Hematopoietic multipotent progenitor cell treated with erythropoietin and hydrocortisone succinate and interleukin-3 and kit ligand, for 17 days (in vitro differentiated cells): Measurements from ENCODE around the gene BPHL.
A peak's percentile ranks its signal among the peaks of the same experiment; 100 is the strongest.
"Not testable (repeated sequence)": the region's sequence is repeated elsewhere in the genome, so short reads cannot be mapped to it uniquely, and the experiment has no call there.

Experiments
- DNase-seq: peaks from one replicate; pipeline ENCODE4 v3.0.0-alpha.2; 2015; ENCODE audit warnings: low spot score

The BPHL gene

GRCh38 chr6:3118353-3119039 lies at the start of gene BPHL:
TSS of gene BPHL (plus strand) at chr6:3118711. CDS start at chr6:3118741, 30 bp downstream.
- DNase-seq, result peak; percentile 98

DNA sequence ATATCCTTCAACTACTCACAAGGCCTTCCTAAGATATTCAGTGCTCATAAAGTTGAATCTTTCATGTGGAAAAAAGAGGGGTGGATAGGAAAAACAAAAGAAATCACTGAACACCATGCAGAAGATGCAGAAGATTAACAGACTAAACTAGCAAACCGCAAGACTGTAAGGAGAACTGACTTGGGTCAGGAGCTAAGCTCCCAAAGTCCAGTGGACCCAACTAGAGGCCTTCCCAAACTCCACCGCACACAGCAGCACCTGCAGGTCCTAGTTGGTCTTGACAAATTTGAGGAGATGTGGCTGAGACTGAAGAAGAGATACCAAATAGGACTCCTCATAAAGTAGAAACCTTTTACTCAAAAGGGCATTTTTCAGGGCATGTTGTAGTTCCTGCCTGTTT lies 46.9 kb upstream of the BPHL start:
- DNase-seq, result no peak

GRCh38 chr6:3072798-3073197 lies 45.7 kb upstream of the BPHL start:
- no peak for DNase-seq

GRCh38 chr6:3073382-3073781 lies 45.1 kb upstream of the BPHL start:
- no peak for DNase-seq

DNA sequence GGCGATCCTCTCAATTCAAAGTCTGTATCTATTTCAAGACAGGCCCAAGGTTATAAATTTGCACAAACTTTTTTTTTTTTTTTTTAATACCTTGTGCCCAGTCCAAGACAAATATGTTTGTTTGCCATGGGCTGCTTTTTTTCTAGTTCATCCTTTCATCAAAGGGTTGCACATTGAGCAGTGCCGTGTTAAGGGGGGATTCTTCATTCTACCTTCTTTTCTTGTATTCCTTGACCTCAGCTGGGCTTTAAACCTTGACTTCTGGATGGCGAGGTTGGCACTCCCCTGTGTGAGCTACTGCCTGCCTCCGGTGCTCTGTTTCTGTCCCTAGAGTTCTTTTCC lies 42.8 kb upstream of the BPHL start:
- DNase-seq, result no peak

GRCh38 chr6:3076320-3076719 lies 42.2 kb upstream of the BPHL start:
- DNase-seq, result no peak

GRCh38 chr6:3077430-3077829 lies 41.1 kb upstream of the BPHL start:
- no peak for DNase-seq

- not testable (repeated sequence) for DNase-seq
These were observed 39.6 kb upstream of the BPHL start for GRCh38 chr6:3078952-3079351.

DNA sequence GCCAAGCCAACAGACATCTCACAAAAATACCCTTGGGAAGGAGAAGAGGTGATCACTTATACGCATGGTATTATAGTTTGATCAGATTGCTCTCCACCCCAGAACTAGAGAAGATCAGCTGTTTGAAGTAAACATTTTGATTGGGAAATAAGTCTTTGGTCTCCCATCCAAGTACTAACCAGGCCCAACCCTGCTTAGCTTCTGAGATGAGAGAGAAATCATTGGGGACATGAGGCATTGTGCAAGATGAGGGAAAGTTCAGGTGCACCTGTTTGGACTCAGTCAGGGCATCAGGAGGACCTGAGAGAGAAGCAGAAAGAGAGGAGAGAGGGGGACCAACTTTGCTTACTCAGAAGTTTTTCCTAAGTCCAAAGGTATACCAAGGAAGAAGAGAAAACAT lies 38.8 kb upstream of the BPHL start:
- no peak for DNase-seq

DNA sequence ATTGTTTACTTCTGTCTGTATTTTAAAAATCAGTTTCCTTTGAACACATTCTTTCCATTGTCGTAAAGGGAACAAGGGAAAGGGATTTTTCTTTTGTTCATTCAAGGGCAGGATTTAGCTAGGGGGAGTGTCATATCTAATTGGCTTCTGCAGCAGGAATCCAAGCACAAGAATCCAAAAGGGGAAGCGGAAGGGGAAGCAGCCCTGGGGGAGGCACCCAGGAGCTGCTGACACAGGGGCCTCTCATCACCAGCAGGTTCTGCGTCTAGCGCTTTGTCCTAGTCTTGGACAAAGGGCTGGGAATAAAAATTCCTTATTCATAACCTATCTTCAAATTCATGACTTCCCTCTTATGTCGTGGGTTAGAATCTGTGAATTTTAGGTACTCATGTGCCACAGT lies 36.6 kb upstream of the BPHL start:
- no peak for DNase-seq

DNA sequence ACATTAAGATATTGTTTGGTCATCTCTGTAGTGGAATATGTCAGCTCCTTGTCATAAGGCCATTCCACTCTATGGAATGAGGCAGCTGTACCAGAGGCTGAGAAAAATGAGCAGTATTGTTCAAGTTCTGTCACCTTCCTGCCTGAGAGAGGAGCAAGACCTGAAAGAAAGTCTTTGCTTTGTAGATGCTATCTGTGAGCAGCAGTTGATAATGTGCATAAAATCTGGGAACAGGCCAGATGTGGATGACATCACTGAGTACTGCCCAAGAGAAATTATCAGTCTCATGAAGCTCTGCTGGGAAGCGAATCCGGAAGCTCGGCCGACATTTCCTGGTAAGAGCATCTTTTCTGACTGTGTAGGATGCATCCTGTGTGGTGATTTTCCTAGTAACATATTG lies 33.4 kb upstream of the BPHL start:
- DNase-seq, result no peak

GRCh38 chr6:3086282-3086946 lies 32.1 kb upstream of the BPHL start:
- DNase-seq, result no peak

GRCh38 chr6:3088446-3088845 lies 30.1 kb upstream of the BPHL start:
- no peak for DNase-seq

DNA sequence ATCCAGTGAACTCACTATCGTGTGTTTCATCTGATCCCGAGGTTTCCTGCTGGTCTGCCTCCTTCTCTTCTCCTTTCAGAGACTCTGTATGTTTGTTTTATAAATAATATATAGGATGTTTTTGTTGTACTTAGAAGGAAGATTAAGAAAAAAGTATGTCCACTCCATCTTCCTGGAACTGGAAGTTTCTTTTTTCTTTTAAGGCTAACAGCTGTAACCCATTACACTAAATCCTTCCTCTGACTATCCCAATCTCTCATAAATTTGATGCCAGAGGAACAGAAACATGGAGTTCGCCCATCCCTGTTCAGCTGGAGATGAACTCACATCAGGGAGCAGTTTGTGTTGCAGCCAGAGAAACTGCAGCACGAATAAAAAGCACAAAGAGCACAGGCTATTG lies 29.5 kb upstream of the BPHL start:
- DNase-seq, result no peak

- DNase-seq, result no peak
These were observed 28.5 kb upstream of the BPHL start for GRCh38 chr6:3090013-3090412.

DNA sequence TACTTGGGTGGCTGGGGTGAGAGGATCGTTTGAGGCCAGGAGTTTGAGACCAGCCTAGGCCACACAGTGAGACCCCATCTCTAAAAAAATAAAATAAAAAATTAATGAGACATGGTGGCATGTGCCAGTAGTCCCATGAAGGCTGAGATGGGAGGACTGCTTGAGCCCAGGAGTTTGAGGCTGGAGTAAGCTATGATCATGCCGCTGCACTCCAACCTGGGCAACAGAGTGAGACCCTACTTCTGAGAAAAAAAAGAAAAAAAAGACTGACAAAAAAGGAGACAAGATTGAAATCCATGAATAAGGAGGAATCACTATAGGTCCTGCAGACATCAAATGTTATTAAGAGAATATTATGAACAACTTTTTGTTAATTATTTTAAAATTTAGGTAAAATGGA lies 23.7 kb upstream of the BPHL start:
- DNase-seq, result no peak

DNA sequence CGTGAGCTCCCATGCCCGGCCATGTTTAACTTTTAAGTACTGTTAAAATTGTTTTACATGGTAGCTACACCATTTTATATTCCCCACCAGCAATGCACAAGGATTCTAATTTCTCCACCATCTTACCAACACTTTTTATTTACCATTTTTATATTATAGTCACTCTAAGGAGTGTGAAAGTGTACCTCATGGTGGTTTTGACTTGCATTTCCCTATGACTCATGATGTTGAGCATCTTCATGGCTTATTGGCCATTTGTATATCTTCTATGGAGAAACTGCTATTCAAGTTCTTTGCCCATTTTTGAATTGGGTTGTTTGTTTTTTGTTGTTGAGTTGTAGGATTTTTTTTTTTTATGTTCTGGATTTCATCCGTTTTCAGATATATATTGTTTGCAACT lies 15.6 kb upstream of the BPHL start:
- DNase-seq, result no peak

DNA sequence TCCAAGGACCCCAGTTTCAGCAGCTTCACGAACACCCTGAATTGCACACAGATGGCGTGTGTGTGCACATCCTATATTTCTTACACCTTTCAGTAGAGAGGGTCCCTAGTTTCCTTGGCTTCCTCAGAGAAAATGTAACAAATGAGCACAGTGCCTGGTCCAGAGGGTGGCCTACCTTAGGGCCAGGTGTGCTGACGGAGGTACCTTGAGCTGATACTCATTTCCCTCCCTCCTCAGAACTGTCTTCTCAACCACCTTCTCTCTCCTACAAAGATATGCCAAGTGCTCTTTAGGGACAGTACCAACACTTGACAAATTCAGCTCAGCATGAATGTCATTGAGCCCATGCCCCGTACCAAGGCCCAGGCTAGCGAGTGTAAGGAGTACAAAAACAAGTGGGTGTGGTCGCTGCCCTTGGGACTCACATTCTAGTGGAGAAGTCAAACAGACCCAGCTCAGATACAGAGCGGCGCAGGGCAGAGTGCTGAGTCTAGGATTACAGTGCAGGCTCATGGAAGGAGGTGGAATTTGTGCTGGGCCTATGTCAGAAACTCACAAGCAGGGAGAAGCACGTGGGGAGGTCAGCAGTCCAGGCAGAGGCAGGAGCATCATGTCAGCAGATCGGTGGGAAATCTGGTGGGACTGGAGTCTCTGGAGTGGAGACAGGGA lies 9.6 kb upstream of the BPHL start:
- no peak for DNase-seq

DNA sequence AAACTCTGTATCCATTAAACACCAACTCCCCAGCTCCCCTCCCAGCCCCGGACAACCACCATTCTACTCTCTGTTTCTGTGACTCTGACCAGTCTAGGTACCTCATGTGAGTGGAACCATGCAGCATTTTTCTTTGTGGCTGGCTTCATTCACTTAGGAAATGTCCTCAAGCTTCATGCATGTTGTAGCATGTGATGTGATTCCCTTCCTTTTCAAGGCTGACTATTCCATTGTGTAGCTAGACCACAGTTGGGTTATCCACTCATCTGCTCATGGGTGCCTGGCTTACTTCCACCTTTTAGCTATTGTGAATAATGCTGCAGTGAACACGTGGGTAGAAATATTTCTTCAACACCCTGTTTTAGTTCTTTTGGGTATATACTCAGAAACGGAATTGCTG lies 8.8 kb upstream of the BPHL start:
- DNase-seq, result no peak

GRCh38 chr6:3114377-3114776 lies 4.1 kb upstream of the BPHL start:
- DNase-seq, result no peak

GRCh38 chr6:3117912-3118352 lies 579 bp upstream of the BPHL start:
- DNase-seq, result no peak

- DNase-seq, result no peak
These were observed 671 bp downstream of the BPHL start for GRCh38 chr6:3119040-3119723.

GRCh38 chr6:3120765-3121089 lies 2.2 kb downstream of the BPHL start:
- DNase-seq, result no peak
